Fibroblast of lung (primary cell): Measurements from ENCODE around the gene ZNF275. TPM values are rescaled to one million over a fixed set of nuclear protein-coding genes. Genes with fewer than 3 reads are reported as not detected.

Experiments
- DNase-seq, 2 donors: peaks; one replicate each; pipeline versions ENCODE4 v3.0.0 to v3.0.0-alpha.2; 2010; ENCODE audit warnings: low read depth in 2 of 2
- H2AFZ ChIP-seq: 2 replicates; pipeline ENCODE4 v1.5.1; 2012; ENCODE audit warnings: low read length, control low read depth, inconsistent platforms
- H3K27ac ChIP-seq: 2 replicates; pipeline ENCODE4 v1.5.1; 2011; ENCODE audit warnings: low read length, control low read depth; ENCODE audit not compliant: insufficient read depth
- H3K27me3 ChIP-seq: 2 replicates; pipeline ENCODE4 v1.5.1; 2011; ENCODE audit warnings: mild to moderate bottlenecking, low read length; ENCODE audit not compliant: control insufficient read depth, insufficient read depth
- H3K36me3 ChIP-seq: 2 replicates; pipeline ENCODE4 v1.5.1; 2011; ENCODE audit warnings: low read length; ENCODE audit not compliant: control insufficient read depth, insufficient read depth
- H3K4me1 ChIP-seq: 2 replicates; pipeline ENCODE4 v1.5.1; 2011; ENCODE audit warnings: low read length; ENCODE audit not compliant: control insufficient read depth, insufficient read depth; ENCODE audit errors: extremely low read depth
- H3K4me2 ChIP-seq: 2 replicates; pipeline ENCODE4 v1.5.1; 2011; ENCODE audit warnings: low read length, control low read depth; ENCODE audit not compliant: insufficient read depth; ENCODE audit errors: extremely low read depth
- H3K4me3 ChIP-seq, 4 experiments: fragments of 200-600 bp in 1 of 4; sonication (generic) in 1 of 4; replicated peaks in 1 of 4; 2 replicates each; pipeline ENCODE4 v1.5.1; 2011 to 2016; ENCODE audit warnings: low read length in 4 of 4, low read depth in 3 of 4, mild to moderate bottlenecking in 3 of 4, control low read depth in 2 of 4, inconsistent platforms in 1 of 4, mixed read lengths in 1 of 4; ENCODE audit not compliant: insufficient read depth in 1 of 4; ENCODE audit errors: control extremely low read depth in 1 of 4
- H3K79me2 ChIP-seq: 2 replicates; pipeline ENCODE4 v1.5.1; 2012; ENCODE audit warnings: mild to moderate bottlenecking, low read length, inconsistent platforms; ENCODE audit not compliant: control insufficient read depth, insufficient read depth
- H3K9ac ChIP-seq: 2 replicates; pipeline ENCODE4 v1.5.1; 2011; ENCODE audit warnings: mild to moderate bottlenecking, low read length, control low read depth; ENCODE audit not compliant: insufficient read depth
- H3K9me3 ChIP-seq: 2 replicates; pipeline ENCODE4 v1.5.1; 2012; ENCODE audit warnings: low read depth, low read length; ENCODE audit not compliant: control insufficient read depth, insufficient read depth
- H4K20me1 ChIP-seq: 2 replicates; pipeline ENCODE4 v1.5.1; 2011; ENCODE audit warnings: low read length; ENCODE audit not compliant: control insufficient read depth, insufficient read depth; ENCODE audit errors: extremely low read depth
- CTCF ChIP-seq, 2 donors: IDR thresholded peaks in 1 of 2; conservative IDR thresholded peaks in 1 of 2; 1 replicate in 1 of 2; 2 replicates in 1 of 2; pipeline ENCODE4 v1.5.1; 2011 to 2012; ENCODE audit warnings: low read length in 2 of 2, control low read depth in 1 of 2, inconsistent platforms in 1 of 2, low read depth in 1 of 2, mild to moderate bottlenecking in 1 of 2
- EZH2 ChIP-seq: IDR thresholded peaks from 2 replicates; pipeline ENCODE4 v1.5.1; 2012; ENCODE audit warnings: low read length, control low read depth, mild to moderate bottlenecking; ENCODE audit errors: missing control alignments
- polyA plus RNA-seq, 2 donors: library from polyadenylated mRNA; depleted of rRNA in 1 of 2; stranded (reverse) in 1 of 2; unstranded in 1 of 2; fragments of >200 nt; gene quantifications; 2 replicates each; pipeline ENCODE4 v1.2.1, GENCODE V29; 2011 to 2012; ENCODE audit warnings: missing spikeins in 1 of 2
- total RNA-seq: library from RNA; depleted of rRNA; stranded (reverse); fragments of >200 nt; gene quantifications from 2 replicates; pipeline ENCODE4 v1.2.1, GENCODE V29; 2014

ZNF275 gene
- total and polyA plus RNA-seq, 2 donors (not counting 1 experiment from before 2014, with no cell fraction given) = 6.3 to 12.2 TPM

DNA sequence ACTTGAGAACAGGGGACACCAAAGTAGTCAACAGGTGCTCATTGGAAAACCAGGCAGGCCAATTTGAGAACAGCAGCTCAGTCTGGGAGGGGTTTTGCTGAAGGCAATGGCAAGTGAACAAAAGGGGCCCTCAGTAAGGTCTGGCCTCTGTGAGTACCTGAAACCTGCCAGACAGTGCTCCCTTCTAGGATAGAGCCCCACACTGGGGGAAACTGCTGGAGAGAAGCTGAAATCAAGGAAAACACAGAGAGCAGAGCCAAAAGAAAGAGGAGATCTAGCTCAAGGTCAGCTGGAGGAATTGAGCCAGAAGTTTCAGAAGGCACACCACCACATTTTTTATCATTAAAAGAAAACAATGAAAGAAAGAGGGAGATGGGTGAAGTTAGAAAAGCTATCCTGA, 39.0 kb downstream of the ZNF275 start:
- Histone ChIP-seq H3K79me2 (no peaks in the 10 kb centered on the region), H3K27me3 (no peaks in the 10 kb centered on the region), H3K27ac (no peak overlapping the region), H4K20me1 (no peaks in the 10 kb centered on the region), H3K4me3 (no peak overlapping the region), H3K9ac (no peak overlapping the region), H3K36me3 (no peaks in the 10 kb centered on the region), H3K4me1 (no peaks in the 10 kb centered on the region), H2AFZ (no peak overlapping the region), H3K4me2 (no peak overlapping the region), H3K9me3 (no peaks in the 10 kb centered on the region)
- DNase-seq = no peak
- TF ChIP-seq EZH2 (no peak), CTCF (conservative IDR thresholded peaks at IDR 0.05 in 1 of 2, IDR thresholded peaks at IDR 0.05 in 1 of 2; ENCODE audit: low read depth in 1 of 2, low read length in 2 of 2) (no peak)

DNA sequence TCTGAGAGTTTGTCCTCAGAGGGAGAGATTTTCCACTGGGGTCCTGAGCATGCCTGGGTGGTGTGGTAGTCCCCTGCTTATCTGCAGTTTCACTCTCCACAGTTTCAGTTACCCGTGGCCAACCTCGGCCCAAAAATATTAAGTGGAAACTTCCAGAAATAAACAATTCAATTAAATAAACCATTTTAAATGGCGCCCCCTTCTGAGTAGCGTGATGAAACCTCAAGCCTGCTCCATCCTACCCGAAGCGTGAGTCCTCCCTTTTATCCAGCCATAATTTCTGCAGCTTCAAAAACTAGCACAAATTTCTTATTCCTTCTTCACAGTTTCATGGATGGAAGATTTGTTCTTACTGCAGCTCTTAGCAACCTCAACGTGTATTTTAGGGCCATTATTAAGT, 40.5 kb downstream of the ZNF275 start:
- H3K79me2 ChIP-seq = no peaks in the 10 kb centered on the region
- no peaks in the 10 kb centered on the region for H3K36me3 ChIP-seq
- no peak overlapping the region for H3K27ac ChIP-seq
- H2AFZ ChIP-seq = no peak overlapping the region
- H3K9me3 ChIP-seq = no peaks in the 10 kb centered on the region
- no peak overlapping the region for H3K9ac ChIP-seq
- DNase-seq = peak in 1 of 2 donors; percentile 4
- H3K4me2 ChIP-seq = no peak overlapping the region
- H3K4me1 ChIP-seq = no peaks in the 10 kb centered on the region
- no peaks in the 10 kb centered on the region for H4K20me1 ChIP-seq
- no peaks in the 10 kb centered on the region for H3K27me3 ChIP-seq
- TF ChIP-seq EZH2 (no peak), CTCF (conservative IDR thresholded peaks at IDR 0.05 in 1 of 2, IDR thresholded peaks at IDR 0.05 in 1 of 2; ENCODE audit: low read depth in 1 of 2, low read length in 2 of 2) (peak in 1 of 2 donors; percentile 21)
- no peak overlapping the region for H3K4me3 ChIP-seq

DNA sequence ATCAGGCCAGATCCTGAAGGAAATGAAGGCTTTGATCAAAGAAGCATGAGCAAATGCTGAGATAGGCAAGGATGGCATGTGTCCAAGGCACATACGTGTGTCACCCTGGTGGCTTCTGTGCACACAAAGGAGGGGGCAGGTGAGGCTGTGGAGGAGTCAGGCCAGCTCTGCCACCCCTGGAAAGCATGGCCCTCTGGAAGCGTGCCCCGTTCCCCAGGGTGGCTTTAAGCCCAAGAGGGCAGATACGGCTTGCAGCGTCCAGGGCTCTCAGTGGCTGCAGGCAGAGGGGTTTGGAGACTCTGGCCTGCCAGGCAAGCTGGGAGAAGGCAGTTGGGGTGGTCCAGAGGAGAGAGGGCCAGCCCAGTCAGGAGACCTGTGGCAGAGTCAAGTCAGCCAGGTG, 41.6 kb downstream of the ZNF275 start:
- H4K20me1 ChIP-seq = no peaks in the 10 kb centered on the region
- no peaks in the 10 kb centered on the region for H3K36me3 ChIP-seq
- no peaks in the 10 kb centered on the region for H3K27me3 ChIP-seq
- H3K4me3 ChIP-seq = no peak overlapping the region
- H3K9me3 ChIP-seq = no peaks in the 10 kb centered on the region
- H3K27ac ChIP-seq = no peak overlapping the region
- TF ChIP-seq CTCF (conservative IDR thresholded peaks at IDR 0.05 in 1 of 2, IDR thresholded peaks at IDR 0.05 in 1 of 2; ENCODE audit: low read depth in 1 of 2, low read length in 2 of 2) (no peak), EZH2 (no peak)
- no peak overlapping the region for H3K4me2 ChIP-seq
- no peak for DNase-seq
- H2AFZ ChIP-seq = no peak overlapping the region
- no peak overlapping the region for H3K9ac ChIP-seq
- no peaks in the 10 kb centered on the region for H3K4me1 ChIP-seq
- no peaks in the 10 kb centered on the region for H3K79me2 ChIP-seq
